DMS114 treated with DMSO at 0.1 percent for 48 hours (cell line): ENCODE data around the gene PAM.
"Not testable (repeated sequence)": the region's sequence is repeated elsewhere in the genome, so short reads cannot be mapped to it uniquely, and the experiment has no call there.

Source experiments
- DNase-seq: peaks from one replicate; lab custom pipeline; 2025; ENCODE audit not compliant: unreplicated experiment; lab: John Stamatoyannopoulos, UW

The PAM gene

DNA sequence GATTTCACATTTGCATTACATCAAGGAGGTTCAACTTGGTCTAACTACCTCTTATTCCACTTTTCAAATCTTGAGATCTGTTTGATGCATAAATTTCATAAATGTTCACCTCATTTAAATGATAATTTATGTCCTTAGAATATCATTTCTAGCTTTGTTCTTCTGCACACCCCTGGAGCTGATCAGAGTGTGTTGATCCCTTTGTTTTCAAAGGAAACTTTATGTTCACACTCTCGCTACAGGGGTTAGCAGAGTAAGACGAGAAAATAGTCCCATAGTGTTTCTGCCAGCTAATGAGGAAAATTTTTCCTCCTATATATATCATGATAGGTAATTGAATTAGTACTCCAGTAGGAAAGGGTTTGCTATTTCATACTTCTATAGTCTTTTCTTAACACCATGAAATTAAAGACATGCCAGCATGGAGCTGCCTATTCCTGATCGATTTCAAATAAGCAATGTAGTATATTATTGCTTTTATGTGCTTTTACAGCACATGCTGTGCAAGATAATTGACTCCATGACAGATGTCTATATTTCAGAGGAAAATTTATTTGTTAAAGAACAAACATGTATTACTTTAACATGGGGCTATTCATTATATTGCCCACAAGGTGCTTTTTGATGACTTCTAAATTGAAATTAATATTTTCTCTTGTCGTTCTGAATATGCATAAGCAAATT is 4.8 kb upstream of the PAM start:
- no peak for DNase-seq

DNA sequence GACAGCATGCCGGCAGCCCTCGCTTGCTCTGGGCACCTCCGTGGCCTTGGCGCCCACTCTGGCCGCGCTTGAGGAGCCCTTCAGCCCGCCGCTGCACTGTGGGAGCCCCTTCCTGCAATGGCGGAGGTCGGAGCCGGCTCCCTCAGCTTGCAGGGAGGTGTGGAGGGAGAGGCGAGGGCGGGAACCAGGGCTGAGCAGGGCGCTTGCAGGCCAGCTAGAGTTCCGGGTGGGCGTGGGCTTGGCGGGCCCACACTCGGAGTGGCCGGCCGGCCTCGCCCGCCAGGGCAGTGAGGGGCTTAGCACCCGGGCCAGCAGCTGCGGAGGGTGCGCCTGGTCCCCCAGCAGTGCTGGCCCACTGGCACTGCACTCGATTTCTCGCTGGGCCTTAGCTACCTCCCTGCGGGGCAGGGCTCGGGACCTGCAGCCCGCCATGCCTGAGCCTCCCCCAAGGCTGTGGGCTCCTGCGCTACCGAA is 3.2 kb upstream of the PAM start:
- not testable (repeated sequence) for DNase-seq

DNA sequence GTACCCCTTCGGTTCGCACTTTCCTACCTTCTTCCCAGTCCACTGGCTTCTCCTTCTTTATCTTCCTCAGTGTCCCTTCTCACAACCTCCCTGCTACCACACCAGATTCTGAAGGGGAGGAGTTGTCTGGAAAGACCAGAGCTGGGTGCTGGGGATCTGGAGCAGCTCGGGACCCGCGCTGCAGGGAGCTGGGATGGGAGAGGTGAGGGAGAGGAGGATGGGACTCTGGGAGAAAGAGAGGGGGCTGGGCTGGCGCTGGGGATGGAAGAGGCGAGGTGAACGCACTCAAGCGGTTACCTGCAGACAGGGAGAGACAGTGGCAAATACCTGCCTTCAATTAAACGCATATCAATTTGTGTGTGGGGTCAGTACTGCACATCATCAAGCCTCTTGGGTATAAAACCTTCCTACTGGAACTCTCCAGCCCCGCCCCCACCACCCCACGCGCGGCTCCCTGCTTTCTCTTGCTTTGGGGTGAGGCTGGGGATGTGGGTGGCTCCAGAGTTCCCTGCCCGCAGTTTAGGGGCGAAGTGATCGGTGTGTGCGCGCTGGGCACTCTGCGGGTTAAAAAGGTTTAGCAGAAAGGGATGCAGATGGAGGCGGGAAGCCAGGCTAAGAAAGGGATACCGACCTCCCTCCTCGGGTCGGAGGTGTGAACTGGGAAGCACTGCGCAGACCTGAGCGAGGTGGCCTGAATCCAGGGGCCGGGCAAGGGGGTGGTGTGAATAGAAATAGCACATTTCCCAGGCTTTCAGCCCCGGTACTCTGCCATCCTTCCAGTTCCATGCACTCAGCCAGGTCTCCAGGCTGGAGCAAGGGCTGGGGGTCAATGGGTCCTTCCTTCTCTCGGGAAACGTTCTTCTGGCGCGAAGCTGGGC is 977 bp upstream of the PAM start:
- DNase-seq: no peak

DNA sequence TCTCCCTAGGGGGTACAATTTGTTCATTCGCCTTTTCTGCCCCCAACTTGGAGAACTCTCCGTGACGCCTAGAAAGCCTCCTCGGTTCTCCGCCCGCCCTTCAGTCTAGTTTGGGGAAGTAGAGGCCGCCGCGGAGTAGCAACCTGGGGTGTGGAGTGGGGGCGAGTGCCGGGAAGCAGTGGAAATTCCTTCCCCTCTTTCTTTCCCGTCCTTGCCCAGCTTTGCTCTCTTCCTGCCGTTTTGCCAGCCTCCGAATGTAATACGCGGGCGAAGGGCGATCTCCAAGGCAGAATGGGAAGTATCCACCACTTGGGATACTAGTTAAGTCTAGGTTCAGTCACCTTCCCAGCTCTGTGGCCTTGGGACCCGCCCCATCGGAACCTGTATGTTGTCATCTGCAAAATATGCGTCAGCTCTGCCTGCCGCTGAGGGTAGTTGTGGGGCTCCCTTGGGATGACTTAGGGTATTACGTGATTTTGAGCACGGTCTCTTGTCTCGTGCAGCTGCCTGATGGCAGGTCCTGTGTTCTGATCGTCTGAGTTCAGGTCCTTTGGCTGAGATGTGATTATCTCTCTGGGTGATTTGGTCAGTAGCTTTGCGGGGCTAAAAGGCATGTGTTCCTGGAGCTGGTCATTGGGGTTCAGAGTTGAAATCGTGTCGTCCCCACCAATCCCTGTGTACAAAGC is 724 bp downstream of the PAM start:
- no peak for DNase-seq

DNA sequence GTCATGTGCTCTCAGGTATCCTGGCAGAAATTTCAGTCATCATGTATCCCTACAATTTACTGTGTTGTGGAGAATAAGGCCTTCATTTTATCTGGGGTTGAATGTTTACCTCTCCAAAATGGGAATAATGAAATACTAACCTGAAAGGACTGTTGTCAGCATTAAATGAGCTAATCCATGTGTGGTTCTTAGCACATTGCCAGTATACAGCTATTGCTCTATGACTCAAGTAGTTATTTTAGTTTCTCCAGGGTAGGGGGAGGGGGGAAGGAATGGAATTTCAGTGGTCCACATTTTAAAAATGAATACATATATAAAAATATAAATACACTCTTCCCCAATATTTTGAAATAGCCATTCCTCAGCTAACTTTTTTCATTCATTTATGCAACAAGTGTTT is 3.5 kb downstream of the PAM start:
- DNase-seq: no peak

DNA sequence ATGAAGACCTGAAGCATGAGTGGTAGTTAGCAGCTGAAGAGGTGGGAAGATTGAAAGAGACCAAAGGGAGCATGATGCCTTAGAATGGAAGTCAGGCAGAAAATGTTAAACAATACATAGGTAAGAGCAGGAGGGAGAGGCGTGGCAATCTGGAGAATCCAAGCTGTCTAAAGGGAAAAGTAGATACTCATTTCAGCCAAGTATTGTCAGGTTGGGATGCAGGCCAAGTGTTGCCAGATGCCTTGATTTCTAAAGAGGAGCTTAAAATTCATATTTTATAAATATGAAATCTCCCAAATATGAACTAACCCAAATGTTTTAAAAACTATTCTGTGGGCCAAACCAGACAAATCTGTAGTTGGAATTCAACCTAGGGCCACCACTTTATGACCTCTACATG is 4.2 kb downstream of the PAM start:
- no peak for DNase-seq

DNA sequence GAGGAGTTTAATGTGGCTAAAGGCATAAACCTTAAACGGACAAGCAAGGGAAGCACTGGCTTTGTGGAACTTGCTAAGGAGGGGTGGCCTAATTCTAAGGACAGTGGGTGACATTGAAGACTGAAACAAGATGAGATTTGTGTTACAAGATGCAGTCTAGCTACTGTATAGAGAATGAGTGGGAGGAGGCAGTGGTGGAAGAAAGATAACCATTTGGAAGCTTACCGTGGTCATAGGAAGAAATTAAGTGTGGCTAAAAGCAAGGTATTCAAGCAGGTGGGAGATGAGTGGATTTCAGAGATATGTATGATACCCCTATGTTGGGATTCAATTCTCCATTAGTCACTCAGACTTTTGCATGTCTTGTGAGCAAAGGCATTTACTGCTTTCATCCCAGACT is 4.6 kb downstream of the PAM start:
- DNase-seq: no peak

DNA sequence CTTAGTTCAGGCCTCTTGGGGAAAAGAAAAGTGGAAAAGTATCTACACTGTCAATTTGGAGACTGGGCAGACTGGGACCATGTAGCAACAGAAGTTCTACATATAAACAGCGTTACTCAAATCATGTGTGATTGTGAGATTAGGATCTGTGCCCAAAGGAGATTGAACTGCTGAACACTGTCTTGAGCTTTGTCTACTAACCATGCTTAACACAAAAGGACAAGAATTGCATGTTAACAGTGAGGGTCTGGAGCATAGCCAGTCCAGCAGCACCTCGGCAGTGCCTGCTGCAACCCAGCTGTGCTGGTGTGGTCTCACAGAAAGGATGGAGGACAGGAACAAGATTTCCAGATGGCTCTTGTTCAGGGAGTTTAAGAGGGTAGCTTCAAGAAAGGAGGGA is 5.7 kb downstream of the PAM start:
- DNase-seq: no peak

DNA sequence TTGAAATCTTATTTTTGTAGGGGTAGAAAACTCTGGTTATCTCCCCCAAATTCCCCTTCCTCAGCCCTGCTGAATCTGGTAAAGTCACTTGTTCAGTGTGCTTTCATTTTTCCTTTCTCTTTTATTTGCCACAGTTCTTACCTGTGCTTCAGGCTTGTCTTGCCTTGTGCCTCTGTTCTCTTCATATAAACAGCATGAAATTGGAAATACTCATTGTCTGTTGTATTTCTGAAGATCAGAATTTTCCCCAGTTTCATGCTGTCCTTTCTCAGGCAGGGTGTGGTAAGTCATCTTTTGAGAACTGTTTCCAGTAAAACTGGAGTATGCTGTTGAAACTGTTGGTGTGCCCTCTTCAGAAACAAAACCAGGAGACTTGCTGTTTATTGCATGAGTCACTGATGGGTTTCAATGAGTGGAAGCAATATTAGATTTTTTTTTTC is 7.0 kb downstream of the PAM start:
- DNase-seq: no peak

DNA sequence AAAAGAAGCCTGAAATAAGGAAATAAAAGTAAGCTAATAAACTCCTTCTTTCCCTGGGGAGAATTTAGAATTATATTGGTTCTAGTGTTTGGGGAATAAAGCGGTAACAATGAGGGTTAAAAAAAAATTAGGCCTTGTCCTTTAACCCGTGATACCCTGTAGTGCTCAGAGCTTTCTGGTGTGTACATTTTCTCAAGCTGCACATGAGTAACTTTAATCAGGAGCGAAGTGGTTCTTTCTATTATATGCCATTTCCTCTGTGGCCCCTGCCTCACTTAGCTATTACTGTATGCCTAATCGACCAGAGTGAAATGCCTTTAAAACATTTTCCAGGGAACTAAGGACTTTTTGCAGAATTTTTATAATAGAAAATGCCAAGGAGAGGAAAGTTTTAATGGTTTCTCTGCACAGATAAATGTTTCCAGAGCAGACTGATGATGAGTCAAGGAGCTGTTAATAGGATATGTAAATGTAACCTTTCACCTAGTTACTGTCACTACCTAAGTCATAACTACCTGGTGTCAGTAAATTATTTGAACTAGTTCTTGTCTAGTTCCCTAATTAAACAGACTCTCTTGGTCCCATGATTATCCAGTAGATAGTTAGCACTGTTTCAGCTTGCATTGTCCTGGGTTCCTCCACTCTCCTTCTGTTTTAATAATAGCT is 7.6 kb downstream of the PAM start:
- no peak for DNase-seq

DNA sequence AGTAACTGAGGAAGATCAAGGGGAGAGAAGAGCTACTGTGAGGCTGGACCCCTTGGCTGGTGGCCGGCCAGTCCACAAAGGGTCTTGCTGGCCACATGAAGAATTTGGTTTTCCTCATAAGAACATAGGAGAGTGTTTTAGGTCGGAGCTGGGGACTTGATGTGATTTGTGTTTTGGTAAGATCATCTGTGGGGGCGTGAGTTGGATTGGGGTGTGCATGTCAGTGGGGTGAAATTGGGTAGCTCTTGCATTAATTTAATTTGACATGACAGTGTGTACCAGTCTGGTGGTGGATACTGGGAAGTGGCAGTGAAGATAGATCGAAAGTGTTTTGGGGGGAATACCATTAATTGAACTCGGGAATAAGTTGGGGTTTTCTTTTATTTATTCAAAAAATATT is 8.6 kb downstream of the PAM start:
- DNase-seq: no peak

DNA sequence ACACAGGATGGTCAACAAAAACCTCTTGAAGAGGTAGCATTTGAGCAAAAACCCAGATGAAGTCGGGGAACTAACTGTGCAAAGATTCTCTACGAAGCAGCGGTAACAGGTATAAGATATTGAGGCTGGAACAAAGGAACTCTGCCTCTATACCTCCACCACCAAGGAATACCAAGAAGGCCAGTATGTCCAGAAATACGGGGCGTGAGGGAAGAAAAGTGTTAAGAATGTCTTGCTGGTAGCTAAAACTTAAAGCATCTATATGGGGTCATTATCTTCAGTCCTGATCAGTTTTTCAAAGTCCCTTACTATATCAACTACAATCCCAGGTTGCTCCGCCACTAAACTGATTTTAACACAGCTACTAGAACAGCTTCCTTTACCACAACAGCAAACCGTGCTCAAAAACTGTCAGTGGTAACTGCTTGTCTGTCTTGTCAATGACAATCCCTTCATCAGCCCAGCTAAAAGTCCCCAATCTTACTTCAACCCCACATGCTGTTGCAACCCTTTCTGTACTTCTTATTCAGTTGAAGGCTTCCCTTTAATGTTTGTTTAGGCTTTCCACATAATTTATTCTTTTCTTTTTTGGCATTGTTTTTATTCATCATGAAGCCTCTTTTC is 9.4 kb downstream of the PAM start:
- DNase-seq: no peak

DNA sequence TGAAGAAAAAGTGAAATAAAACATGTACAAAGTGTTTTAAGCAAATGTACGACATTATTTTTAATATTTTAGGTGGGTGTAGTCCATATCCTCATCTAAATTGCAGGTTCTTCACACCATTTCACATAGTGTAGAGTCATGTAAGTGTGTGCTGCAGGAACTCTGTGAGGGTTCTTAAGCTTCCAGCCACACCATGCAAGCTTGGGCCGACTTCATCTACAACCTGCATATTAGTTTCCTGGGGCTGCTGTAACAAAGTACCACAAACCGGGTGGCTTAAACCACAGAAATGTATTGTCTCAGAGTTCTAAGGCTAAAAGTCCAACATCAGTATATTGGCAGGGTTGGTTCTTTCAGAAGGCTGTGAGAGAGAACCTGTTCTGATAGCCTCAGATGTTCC is 10.2 kb downstream of the PAM start:
- DNase-seq: no peak

DNA sequence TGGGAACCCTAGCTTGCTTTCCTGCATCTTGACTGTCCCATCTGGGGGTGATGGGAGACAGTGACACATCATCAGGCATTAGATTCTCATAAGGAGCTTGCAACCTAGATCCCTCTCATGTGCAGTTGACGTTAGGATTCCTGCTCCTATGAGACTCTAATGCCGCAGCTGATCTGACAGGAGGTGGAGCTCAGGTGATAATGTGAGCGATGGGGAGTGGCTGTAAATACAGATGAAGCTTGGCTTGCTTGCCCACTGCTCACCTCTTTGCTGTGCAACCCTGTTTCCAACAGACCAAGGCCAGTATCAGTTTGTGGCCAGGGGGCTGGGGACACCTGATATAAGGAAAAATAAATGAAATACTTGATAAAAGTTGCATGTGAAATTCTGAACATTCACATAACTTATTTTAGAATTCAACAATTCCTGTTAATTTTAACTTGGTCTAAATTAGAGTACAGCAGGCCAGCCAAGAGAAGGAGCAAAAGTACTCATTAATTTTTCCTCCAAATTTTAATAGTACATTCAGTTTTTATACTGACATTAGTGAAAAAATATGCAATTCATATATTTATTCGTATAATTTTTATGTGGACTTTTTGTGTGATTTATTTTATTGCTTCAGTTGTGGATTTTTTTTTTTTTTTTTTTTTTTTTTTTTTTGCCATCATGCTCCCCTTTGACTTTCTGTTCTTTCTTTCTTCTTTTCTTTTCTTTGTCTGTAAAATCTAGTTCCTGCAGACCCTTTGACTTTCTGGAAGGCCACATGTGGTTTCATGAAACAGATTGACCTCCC is 11.4 kb downstream of the PAM start:
- no peak for DNase-seq

DNA sequence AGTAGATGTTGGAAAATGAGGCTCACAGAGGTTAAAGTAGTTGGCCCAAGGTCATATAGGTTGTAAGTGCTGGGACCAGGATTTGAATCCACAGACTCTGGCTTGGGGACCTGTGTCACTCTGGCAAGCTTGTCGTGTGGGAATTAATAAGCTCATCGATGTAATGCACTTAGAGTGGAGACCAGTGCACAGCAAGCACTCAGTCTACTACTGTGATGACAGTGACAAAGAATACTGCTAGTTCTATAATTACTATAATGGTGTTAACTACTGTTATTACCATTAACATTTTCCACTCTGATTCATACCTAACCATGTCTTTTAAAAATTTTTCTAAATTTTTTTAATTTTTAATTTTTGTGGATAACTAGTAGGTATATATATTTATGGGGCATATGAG is 12.8 kb downstream of the PAM start:
- DNase-seq: no peak

DNA sequence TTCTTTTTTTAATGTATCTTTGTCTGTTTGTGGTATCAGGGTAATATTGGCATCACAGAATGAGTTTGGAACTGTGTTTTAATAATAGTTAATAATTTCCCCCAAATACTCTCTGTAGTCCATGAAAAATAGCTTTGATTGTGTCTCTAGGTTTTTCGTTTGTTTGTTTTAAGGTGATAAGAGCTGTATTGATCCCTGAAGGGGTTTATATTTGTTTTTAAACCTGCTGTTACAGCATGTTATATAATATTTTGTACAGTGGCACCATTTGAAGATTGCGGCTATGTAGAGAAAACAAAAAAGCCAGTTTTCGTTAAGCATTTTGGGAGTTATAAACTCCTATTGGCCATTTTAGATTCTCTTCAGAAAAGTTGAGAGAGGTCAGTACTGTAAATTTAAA is 15.7 kb downstream of the PAM start:
- DNase-seq: no peak

DNA sequence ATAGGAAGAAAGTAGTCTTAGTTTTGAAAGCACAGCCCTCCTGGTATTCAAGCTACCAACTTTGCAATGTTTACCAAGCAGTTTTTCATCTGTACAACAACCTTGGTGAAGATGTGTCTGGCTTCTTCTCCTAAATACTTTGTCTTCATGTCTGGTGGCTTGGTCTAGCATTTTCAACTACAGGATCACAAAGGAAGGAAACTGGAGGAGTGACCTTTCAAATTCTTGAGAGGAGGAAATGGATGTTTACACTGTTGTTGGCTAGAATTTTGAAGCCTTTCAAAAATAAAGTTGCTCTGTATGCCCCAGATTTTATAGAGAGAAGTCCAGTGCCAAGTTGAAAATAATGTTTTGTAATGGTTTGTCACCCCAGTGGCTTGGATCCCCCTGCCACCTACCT is 16.3 kb downstream of the PAM start:
- no peak for DNase-seq

DNA sequence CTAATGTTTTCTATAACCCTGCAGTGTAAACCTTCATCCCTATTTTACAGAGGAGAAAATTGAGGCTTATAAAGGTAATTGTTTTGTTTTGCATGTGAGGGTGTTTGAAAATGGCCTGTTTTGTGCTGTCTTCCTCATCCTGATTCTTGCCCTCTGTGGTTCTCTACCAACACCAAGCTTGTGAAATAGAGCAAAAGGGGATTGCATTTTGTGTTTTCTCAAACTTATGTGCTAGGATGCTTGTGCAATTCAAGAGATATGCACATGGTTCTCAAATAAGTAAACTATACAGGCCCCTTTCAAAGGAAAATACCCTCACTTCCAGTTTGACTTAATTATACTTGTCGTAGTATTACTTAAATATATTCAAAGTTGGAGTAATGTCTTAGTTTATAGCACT is 17.2 kb downstream of the PAM start:
- no peak for DNase-seq

DNA sequence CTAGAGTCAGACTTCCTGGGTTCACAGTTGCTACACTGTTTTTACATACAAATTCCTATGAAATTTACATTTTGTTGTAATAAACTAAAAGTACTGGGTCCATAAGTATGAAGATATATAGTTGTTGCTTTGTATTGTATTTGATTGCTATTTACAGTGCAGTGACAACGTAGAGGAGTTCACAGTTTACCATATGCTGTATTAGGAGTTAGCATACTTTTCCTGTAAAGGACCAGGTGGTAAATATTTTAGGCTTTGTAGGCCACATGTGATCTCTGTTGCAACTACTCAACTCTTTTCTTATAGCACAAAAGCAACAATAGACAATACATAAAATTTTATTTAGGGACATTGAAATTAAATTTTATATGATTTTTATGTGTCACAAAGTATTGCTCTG is 18.0 kb downstream of the PAM start:
- no peak for DNase-seq

DNA sequence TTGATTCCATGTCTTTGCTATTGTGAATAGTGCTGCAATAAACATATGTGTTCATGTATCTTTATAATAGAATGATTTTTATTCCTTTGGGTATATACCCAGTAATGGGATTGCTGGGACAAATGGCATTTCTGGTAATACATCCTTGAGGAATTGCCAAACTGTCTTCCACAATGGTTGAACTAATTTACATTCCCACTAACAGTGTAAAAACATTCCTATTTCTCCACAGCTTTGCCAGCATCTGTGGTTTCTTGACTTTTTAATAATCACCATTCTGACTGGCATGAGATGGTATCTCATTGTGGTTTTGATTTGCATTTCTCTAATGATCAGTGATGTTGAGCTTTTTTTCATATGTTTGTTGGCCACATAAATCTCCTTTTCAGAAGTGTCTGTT is 20.7 kb downstream of the PAM start:
- DNase-seq: not testable (repeated sequence)
